ENCODE results near the gene TBL1Y.
"Not testable (repeated sequence)": the region's sequence is repeated elsewhere in the genome, so short reads cannot be mapped to it uniquely, and the experiment has no call there.

TBL1Y gene

DNA sequence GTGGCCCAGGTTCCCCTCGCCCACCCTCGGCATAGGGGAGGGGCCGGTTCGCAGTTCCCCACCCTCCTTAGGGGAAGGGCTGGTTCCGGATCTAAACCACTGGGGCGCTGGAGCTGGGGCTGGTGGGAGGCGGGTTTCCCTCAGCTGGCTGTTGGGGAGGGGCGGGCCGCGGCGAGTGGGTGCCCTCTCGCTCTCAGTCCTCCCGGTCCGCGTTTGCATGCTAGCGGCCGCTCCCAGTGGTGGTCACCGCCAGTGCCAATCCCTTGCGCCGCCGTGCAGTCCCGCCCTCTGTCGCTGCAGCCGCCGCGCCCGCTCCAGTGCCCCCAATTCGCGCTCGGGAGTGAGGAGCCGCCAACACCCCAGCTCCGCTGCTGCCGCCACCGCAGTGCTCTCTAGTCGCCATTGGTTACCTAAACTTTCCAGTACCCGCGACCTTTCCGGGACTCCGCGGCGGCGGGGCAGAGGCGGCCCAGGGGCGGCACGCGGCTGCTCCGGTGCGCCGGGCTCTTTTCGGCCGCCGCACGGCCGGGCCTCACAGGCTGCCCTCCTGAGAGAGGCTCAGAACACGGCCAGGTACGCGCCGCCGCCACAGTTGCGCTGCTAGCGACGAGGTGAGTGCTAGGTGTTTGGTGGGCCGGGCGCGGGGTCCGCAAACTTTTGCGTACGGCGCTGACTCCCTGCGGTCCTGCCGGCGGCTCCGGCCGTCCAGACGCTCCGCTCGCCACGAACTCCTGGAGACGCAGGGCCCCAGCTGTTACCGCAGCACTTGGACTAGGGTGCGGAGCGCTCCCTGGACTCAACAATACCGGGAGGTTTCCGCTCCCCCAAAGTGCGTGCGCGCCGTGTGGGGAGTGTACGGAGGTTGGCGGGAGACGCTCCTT lies at the start of gene TBL1Y:
TBL1Y (plus strand) TSS at position 326 of the 881 bp plus-strand sequence. CDS start 114,388 bp downstream, outside the sequence.
- no peak for DNase-seq (ENCODE audit: low read depth in 2 of 2)

DNA sequence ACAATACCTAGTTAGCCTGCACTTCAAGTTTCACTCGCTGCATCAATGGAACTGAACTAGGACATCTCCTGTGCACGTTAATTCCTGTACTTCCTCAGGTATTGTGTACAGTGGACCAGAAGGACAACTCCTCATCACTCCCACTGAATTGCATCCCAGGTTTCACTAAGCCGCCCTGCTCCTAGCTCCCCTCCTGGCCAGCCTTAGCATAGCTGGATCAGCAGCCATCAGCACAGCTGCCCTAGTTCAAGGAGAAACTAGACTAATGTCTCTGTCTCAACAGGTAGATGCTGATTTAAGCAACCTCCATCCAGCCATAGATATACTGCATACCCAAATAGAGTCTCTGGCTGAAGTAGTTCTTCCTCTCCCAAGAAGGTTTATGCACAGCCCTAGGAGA lies 16.0 kb upstream of the TBL1Y start:
- DNase-seq (ENCODE audit: low read depth in 2 of 2) = no peak

DNA sequence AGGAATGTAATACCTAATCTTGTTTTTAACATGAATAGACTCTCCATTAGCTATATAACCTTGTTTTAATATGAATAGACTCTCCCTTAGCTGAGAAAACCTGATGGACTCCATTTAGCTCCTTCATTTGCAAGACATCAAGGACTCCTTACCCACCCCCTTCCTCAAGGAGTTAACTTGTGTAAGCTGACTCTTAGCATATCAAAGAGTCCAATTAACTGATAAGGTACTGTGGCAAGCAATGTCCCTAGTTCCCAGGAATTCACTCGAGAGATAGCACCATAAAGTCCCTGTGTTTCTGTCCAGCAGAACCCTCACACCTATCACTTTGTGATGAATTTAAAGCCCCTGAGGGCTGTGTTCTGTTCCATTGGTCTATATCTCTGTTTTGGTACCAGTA lies 15.3 kb upstream of the TBL1Y start:
- DNase-seq (ENCODE audit: low read depth in 2 of 2) = no peak

DNA sequence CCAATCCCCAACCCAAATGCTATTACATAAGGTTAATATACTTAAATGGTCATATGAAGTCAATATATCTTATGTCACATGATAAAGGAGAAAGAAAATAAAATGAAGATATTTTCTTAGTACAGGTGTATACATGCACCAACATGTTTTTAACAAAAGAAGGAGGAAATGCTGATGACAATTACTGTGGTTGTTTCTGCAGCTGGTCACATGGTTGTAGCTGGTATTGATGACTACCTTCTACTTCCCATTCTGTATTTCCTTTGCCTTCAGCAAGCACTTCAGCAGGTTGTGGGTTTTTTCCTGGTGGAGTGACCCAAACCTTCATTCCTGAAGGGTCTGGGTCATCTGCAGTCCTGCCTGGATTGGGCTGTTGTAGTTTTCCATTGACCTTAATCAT lies 8.4 kb upstream of the TBL1Y start:
- not testable (repeated sequence) for DNase-seq (ENCODE audit: low read depth in 2 of 2)

DNA sequence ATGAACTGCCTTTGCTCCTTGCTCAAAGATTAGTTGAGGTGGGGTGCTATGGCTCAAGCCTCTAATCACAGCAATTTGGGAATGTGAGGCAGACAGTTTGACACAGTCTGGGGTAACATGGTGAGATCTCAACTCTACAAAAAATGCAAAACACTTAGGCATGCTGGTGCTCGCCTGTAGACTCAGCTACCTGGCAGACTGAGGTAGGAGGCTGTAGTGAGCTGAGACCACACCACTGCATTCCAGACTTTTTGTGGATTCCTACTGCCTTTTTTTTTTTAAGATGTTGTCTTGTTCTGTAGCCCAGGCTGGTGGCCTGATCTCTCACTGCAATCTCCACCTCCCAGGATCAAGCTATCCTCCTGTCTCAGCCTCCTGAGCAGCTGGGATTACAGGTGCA lies 2.9 kb upstream of the TBL1Y start:
- no peak for DNase-seq (ENCODE audit: low read depth in 2 of 2)

DNA sequence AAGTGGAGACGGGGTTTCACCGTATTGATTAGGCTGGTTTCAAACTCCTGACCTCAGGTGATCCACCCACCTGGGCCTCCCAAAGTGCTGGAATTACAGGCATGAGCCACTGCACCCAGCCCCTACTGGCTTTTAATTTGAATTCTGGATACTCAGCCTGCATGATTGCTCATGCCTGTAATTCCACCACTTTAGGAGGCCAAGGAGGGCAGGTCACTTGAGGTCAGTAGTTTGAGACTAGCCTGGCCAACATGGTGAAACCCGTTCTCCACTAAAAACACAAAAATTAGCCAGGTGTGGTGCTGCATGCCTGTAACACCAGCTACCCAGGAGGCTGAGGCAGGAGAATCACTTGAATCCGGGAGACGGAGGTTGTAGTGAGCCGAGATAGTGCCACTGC lies 2.5 kb upstream of the TBL1Y start:
- not testable (repeated sequence) for DNase-seq (ENCODE audit: low read depth in 2 of 2)

DNA sequence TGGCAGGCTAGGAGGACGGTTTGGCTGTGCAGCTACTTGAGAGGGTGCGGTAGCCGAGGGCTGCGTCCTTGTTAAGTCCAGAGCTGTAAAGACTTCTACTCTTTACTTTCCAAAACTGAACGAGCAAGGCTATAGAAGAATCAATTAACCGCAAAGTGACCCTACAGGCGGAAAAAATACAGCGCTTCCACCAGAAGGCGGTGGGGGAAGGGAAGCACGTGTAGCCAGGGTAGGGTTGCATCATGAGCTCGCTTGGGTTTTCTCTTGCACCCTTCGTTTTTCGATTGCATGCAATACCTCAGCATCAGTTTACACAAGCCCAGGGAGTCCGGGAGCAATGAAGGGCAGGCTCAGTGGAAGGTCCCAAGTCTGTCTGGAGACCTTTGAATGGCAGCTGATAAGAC lies 1.4 kb upstream of the TBL1Y start:
- no peak for DNase-seq (ENCODE audit: low read depth in 2 of 2)

DNA sequence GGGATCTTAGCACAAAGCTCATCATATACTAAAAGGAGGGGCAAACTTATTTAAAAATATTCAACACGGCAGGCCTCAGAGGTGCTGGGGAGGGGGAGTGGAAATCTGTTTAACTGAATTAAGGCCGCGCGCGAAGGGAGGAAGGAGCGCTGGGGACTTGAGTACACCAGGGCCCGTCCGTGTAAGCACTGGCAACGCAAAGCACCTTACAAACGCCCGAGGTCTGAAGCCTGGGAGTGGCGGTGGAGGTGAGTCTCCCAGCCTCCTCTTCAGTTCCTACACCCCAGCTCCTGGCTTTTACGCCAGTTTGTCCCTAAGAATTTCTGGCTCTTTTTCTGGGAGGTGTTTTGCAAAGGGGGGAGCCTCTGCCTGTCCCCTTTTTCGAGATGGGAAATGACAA lies 641 bp upstream of the TBL1Y start:
- no peak for DNase-seq (ENCODE audit: low read depth in 2 of 2)

DNA sequence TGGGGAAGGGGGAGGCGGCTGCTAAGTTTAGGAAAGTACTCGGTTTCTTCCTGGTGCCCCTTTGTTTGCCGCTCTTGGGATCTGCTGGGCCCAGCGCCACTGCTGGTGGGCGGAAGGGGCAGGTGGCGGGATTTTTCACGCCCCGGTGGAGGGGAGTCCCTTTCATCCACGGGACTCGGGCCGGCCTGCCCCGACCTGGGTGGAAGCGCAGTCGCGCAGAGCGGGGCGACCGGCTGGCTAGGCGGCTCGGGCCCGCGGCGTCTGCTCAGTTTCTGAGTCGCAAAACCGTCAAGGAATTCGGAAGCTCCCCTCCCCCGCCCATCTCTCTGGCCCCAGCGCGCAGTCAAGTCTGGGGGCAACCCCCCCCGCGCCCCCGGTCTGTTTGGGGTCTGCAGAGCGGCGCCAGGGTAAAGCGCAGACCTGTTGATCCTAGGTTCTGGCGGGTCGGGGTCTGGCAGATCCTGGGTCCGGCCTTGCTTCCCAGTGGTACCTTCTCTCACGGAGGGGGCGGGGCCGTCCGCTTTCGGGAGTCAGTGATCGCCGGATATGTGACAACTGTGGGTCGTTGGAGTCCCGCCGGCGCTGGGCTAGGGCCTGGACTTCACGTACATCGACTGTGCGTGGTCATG lies 870 bp downstream of the TBL1Y start, which contains the start of gene AMELY:
AMELY (minus strand) TSS at position 500 of the 629 bp plus-strand sequence. CDS start 39,144 bp downstream, outside the sequence.
- no peak for DNase-seq (ENCODE audit: low read depth in 2 of 2)

DNA sequence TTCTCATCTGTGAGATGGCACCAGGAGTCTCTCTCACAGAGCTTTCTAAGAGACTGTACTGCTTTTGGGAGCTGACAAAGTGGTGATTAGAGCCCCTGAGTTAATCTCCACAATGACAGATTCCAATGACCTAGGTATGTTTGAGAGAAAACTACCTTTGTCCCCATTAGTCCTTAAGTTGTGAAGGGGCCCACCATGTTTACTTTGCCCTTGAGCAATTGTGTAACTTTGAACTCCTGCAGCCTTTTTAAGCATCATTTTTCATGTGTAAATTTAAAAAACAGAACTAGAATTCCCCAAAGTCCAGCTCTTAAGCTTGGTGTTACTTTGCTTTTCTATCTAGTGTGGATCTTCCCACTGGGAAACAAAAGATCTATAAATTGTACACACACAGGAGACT lies 2.9 kb downstream of the TBL1Y start:
- no peak for DNase-seq (ENCODE audit: low read depth in 2 of 2)

DNA sequence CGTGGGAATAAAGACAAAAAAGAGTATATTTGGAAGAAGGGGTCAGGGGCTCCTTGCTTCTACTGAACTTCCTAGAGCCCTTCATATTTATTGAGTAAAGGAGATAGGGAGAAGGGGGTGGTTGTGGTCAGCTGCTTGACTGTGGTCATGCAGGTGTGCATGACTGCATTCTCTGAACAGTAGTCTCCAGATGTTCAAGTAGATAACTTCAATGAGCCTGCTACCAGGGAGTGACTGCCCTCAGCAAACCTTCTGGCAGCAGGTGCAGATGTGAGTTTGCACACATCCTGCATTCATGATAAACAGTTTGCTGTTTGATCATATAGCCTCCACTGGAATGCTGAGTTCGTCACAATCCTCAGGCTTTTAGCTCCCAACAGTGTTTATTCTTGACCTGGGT lies 10.6 kb downstream of the TBL1Y start:
- DNase-seq (ENCODE audit: low read depth in 2 of 2) = no peak

DNA sequence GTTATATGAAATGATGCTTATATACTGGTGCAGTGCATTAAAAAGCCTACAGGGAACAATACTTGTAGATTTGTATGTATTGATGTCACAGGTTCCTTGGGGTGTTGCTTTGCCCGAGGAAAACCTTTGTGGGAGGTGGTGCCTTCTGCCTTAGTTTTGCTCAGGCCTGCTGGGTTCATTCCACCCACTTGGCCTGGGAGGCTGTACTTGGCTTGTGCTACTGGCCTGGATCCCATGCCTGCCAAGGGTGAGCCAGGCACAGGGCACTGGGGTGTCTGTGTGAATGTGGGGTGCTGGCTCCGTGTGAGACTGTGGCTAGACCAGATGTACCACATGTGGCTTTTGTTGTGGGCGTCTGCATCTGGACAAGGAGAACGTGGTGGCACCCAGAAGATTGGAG lies 17.8 kb downstream of the TBL1Y start:
- DNase-seq (ENCODE audit: low read depth in 2 of 2) = no peak

DNA sequence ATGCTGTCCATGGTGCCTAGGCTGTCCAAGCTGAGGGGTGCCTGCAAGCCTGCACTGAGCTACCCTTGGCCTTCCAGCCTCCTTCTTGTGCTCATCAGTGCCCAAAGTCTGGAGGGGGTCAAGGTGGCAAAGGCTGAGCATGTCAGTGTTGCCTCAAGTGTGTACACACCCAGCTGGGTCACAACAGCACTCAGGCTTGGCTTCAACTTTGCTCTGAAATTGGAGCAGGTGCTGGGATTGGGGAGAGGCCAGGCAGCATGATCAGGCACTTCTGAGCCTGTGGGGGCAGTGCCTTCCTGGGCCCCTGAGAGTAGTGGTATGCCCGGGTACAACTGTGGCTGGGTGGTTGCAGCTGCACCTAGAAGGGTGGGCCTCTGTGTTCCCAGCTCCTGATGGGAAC lies 18.7 kb downstream of the TBL1Y start:
- DNase-seq (ENCODE audit: low read depth in 2 of 2) = no peak

DNA sequence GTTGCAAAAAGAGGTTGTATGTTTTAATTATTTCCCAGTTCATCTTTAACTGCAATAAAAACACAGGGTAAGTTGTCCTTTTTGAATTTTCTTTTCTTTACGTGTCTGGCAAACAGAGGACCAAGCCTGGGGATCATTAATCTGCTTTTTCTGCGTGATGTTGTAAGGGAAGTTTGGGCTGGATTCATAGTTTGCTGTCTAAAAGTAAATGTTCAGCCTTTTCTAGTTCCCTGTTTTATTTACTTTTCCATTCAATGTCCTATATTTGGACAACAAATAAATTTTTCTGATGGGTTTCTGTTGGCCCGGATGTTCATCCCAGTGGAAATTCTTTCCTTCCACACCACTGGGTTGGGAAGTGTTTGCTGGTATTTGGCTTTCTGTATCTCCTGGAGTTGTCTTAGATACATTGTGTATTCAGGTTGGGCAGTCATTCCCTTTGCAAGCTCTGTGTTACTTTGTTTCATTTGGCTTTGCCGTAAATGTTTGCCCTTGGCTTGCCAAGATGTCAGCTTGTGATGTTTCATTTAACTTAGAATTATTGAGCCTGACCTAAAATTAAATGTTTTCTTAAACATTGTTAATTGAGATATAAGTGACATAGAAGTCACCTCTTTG lies 21.4 kb downstream of the TBL1Y start:
- no peak for DNase-seq (ENCODE audit: low read depth in 2 of 2)

DNA sequence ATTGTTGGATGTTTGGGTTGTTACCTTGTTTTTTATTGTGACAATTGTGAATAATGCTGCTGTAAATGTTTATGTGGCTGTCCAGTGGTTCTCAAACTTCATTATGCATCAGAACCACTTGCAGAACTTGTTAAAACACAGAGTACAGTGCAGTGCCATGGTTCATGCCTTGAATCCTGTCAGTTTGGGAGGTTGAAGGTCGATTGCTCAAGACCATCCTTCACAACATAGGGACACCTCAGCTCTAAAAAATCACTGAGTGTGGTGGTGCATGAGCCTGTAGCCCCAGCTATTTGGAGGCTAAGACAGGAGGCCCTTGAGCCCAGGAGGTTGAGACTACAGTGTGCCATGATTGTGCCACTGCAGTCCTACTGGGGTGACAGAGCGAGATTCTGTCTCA lies 25.0 kb downstream of the TBL1Y start:
- no peak for DNase-seq (ENCODE audit: low read depth in 2 of 2)

DNA sequence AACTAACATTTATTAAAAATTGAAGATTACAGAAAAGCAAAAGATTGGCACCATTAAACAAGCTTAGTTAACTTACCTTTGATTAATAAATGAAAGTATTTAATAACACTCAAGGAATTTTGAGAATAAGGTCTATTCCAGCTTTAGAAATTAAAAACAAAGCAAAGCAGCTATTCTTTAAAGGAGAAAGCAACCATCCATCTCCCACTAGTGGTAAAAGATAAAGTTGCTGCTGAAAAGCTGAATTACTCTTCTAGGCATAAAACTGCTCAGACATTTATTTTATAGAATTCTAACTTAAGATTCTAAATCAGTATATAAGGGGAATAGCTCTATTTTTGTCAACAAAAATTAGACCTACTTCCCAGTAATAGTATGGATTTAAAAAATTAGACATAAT lies 37.2 kb downstream of the TBL1Y start:
- DNase-seq (ENCODE audit: low read depth in 2 of 2) = no peak

DNA sequence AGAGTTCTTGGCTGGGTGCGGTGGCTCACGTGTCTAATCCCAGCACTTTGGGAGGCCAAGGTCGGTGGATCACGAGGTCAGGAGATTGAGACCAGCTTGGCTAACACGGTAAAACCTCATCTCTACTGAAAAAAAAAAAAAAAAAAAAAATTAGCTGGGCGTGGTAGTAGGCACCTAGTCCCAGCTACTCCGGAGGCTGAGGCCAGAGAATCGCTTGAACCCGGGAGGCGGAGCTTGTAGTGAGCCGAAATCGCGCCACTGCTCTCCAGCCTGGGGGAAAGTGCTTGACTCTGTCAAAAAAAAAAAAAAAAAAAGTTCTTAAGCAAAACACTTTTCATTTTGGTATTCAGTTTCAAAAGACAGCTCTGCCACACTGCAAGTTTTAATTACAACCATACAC lies 37.9 kb downstream of the TBL1Y start:
- DNase-seq (ENCODE audit: low read depth in 2 of 2) = no peak

DNA sequence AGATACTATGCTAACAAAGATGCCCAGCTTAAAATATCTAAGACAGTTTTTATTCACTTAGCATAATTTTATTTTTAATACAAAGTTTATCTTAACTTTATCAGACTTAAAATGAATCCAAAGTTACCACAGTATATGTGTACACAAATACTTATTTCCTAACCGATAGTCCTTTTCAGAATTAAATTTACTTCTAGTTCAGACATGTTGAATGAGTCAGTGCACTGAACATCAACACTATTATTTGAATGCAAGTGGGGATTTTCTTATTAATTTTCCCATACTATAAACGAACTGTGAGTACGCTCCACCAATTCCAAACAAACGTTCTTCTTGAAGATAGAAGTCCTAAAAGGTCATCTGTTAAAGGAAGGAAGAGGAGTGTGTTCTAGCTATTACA lies 39.5 kb downstream of the TBL1Y start:
- DNase-seq (ENCODE audit: low read depth in 2 of 2) = no peak

DNA sequence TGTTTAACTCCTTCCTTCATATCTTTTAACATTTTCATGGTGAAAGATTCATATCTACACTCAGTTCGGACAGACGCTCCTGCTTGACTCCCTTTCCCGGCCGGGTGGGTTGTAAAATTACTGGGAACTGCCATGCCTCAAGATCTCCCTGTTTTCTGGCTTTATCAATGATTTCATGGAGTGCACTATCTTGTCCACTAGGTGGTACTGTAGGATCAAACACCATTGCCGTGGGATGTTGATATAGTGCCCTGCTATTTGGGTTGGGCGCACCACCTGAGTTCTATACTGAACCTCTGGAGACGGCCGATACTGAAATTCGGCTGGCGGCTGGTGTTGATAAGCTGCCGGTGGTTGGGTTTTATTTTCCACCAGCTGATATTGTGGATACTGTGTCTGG lies 54.2 kb downstream of the TBL1Y start:
- DNase-seq (ENCODE audit: low read depth in 2 of 2) = no peak

DNA sequence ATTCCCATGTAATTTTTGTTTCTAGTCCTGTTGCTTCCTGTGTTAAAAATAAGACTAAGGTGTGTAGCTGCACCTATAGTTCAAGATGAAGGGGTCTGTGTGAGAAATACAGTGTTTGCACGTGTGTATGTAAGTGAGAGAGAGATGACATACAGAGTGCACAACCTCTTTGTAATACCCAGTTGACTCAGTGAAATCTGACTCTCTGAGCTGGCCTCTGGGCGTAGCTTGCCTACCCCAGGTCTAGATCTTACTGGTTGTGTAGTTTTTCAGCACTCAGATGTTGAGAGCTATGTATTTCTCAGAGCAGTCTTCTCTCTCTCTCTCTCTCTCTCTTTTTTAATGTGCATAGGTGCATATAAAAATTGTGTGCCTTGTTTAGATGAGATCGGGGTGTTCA lies 56.0 kb downstream of the TBL1Y start:
- no peak for DNase-seq (ENCODE audit: low read depth in 2 of 2)

DNA sequence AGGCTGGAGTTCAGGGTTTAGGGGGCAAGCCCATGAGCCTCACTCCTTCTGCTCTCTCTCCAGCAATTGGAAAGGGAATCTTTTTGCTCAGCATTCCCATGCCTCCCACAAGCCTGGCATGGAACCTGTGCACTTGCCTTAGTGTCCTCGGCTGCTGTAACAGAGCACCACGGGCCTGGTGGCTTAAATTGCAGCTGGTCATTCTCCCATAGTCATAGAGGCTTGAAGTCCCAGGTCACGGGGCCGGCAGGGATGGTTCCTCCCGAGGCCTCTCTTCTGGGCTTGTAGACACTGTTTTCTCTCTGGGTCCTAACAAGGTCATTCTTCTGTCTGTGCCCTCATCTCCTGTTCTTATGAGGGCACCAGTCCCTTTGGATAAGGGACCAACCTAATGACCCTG lies 57.2 kb downstream of the TBL1Y start:
- no peak for DNase-seq (ENCODE audit: low read depth in 2 of 2)

DNA sequence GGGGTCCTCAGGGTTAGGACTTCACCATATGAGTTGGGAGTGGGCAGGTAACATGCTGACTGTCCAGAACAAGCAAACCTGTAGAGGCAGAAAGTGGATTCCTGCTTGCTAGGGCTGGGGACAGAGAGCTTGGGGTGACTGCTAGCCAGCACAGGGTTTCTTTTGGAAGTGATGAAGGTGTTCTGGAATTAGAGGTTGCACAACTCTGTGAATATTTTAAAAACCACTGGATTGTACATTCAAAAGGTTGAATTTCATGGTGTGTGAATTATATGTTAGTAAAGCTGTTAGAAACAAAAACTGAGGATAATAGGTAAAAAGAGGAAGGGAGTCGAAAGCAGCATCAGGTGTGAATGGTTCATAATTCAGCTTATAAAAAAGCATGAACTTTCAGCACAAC lies 57.7 kb downstream of the TBL1Y start:
- DNase-seq (ENCODE audit: low read depth in 2 of 2) = no peak
